ENCODE data around the gene PACRG. TPM values are rescaled to one million over a fixed set of nuclear protein-coding genes. Genes with fewer than 3 reads are reported as not detected.

Gene PACRG
- total and polyA plus RNA-seq, 2 donors from 2014 or later = 7.4 to 20.0 TPM

DNA sequence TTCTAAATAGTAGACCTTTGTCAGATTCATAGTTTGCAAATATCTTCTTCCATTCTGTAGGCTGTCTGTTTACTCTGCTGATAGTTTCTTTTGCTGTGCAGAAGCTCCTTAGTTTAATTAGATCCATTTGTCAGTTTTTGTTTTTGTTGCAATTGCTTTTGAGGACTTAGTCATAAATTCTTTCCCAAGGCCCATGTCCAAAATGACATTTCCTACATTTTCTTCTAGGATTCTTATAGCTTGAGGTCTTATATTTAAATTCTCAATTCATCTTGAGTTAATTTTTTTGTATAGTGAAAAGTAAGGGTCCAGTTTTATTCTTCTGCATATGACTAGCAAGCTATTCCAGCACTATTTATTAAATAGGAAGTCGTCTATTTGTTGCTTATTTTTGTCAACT, 287.0 kb downstream of the PACRG start:
- no peak for DNase-seq
- H3K9ac ChIP-seq (ENCODE audit: low read length in 3 of 3) = no peak overlapping the region
- H3K36me3 ChIP-seq (ENCODE audit: control insufficient read depth in 2 of 3, insufficient read depth in 3 of 3, low read length in 3 of 3) = no peaks in the 10 kb centered on the region
- TF ChIP-seq, protein P1, sequence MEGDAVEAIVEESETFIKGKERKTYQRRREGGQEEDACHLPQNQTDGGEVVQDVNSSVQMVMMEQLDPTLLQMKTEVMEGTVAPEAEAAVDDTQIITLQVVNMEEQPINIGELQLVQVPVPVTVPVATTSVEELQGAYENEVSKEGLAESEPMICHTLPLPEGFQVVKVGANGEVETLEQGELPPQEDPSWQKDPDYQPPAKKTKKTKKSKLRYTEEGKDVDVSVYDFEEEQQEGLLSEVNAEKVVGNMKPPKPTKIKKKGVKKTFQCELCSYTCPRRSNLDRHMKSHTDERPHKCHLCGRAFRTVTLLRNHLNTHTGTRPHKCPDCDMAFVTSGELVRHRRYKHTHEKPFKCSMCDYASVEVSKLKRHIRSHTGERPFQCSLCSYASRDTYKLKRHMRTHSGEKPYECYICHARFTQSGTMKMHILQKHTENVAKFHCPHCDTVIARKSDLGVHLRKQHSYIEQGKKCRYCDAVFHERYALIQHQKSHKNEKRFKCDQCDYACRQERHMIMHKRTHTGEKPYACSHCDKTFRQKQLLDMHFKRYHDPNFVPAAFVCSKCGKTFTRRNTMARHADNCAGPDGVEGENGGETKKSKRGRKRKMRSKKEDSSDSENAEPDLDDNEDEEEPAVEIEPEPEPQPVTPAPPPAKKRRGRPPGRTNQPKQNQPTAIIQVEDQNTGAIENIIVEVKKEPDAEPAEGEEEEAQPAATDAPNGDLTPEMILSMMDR (IDR thresholded peaks at IDR 0.05; ENCODE audit: borderline replicate concordance, extremely low read depth, insufficient read depth) = no peak
- H3K27ac ChIP-seq (ENCODE audit: low read depth in 2 of 2, low read length in 2 of 2) = no peak overlapping the region
- peaks cover 0 to 6% (median 0%) of the 10 kb centered on the region in 3 donors for H3K9me3 ChIP-seq (ENCODE audit: control insufficient read depth in 2 of 3, insufficient read depth in 1 of 3, low read length in 3 of 3)
- no peak for FAIRE-seq
- intact Hi-C loops (cut with DNase I) = no loop called here
- no peaks in the 10 kb centered on the region for H3K27me3 ChIP-seq (ENCODE audit: control insufficient read depth, insufficient read depth, low read length)
- no peak overlapping the region for H3K4me3 ChIP-seq (ENCODE audit: low read length in 3 of 3)
- H3K4me1 ChIP-seq (ENCODE audit: control insufficient read depth in 2 of 3, insufficient read depth in 2 of 3, low read depth in 1 of 3, low read length in 3 of 3) = no peaks in the 10 kb centered on the region

DNA sequence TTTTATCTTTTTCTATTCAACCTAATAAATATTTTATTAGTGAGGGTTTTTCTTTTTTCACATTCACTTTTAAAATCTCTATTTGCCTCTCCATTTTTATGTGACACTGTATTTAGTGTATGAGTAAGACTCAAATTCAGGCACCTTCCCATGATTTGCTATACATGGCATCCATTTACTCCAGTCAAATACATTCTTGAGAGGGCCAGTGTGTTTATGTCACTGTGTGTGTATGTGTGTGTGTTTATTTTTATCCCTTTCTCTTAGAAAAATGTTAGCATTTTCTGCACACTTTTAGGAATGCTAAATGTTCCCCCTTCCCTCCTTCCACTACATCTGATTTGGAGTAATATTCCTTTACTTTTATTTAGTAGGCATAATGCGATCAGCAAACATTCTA, 290.0 kb downstream of the PACRG start:
- no peak for FAIRE-seq

DNA sequence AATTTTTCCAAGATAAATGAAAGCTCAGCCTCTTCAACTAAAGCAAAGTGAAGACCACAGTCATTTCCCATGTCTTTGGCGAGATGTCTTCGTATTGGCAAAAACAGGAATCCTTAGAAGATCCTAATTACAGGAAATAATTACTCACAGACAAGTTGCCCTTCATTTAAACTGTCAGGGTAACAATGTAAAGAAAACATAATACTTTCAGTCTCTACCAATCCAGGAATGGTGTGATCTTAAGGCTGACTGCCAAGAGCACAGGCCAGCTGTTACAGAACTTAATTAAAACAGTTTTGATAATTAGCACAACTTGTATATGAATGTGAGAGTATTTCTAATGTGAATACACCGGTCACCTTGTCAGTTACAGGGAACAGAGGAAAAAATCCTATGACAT, 292.2 kb downstream of the PACRG start:
- intact Hi-C loops (cut with DNase I) = no loop called here
- Histone ChIP-seq H3K27ac (ENCODE audit: low read depth in 2 of 2, low read length in 2 of 2) (no peak overlapping the region), H3K36me3 (ENCODE audit: control insufficient read depth in 2 of 3, insufficient read depth in 3 of 3, low read length in 3 of 3) (no peaks in the 10 kb centered on the region), H3K9me3 (ENCODE audit: control insufficient read depth in 2 of 3, insufficient read depth in 1 of 3, low read length in 3 of 3) (peaks cover 0 to 13% (median 0%) of the 10 kb centered on the region in 3 donors), H3K4me3 (ENCODE audit: low read length in 3 of 3) (no peak overlapping the region), H3K27me3 (ENCODE audit: control insufficient read depth, insufficient read depth, low read length) (no peaks in the 10 kb centered on the region), H3K9ac (ENCODE audit: low read length in 3 of 3) (no peak overlapping the region), H3K4me1 (ENCODE audit: control insufficient read depth in 2 of 3, insufficient read depth in 2 of 3, low read depth in 1 of 3, low read length in 3 of 3) (no peaks in the 10 kb centered on the region)
- TF ChIP-seq, protein P1 (IDR thresholded peaks at IDR 0.05; ENCODE audit: borderline replicate concordance, extremely low read depth, insufficient read depth) = no peak
- DNase-seq (no peak), FAIRE-seq (no peak)

More for the DNA sequence above, 290.0 kb downstream of the PACRG start:
- TF ChIP-seq, protein P1 (IDR thresholded peaks at IDR 0.05; ENCODE audit: borderline replicate concordance, extremely low read depth, insufficient read depth) = no peak
- H3K27ac ChIP-seq (ENCODE audit: low read depth in 2 of 2, low read length in 2 of 2) = no peak overlapping the region
- no peaks in the 10 kb centered on the region for H3K4me1 ChIP-seq (ENCODE audit: control insufficient read depth in 2 of 3, insufficient read depth in 2 of 3, low read depth in 1 of 3, low read length in 3 of 3)
- H3K9me3 ChIP-seq (ENCODE audit: control insufficient read depth in 2 of 3, insufficient read depth in 1 of 3, low read length in 3 of 3) = peaks cover 0 to 6% (median 0%) of the 10 kb centered on the region in 3 donors
- H3K9ac ChIP-seq (ENCODE audit: low read length in 3 of 3) = no peak overlapping the region
- intact Hi-C loops (cut with DNase I) = no loop called here
- DNase-seq = no peak
- no peaks in the 10 kb centered on the region for H3K36me3 ChIP-seq (ENCODE audit: control insufficient read depth in 2 of 3, insufficient read depth in 3 of 3, low read length in 3 of 3)
- H3K4me3 ChIP-seq (ENCODE audit: low read length in 3 of 3) = no peak overlapping the region
- H3K27me3 ChIP-seq (ENCODE audit: control insufficient read depth, insufficient read depth, low read length) = no peaks in the 10 kb centered on the region

DNA sequence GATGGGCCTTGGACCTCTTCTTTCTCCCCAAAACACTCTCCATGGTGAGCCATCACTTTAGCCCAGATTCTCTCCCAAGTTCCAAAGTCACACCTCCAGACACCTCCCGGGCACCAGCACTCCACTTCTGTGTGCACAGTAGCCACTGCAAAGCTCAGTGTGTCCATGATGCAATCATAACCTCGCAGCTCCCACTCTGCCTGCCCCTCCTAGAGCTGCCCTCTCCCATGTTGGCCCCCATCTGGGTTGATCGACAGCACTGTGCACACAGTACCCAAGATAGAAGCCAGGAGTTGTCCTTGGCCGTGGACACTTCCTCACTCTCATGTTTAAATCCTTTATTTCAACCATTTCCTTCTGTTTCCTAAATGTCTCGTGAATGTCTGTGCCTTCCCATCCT, 293.3 kb downstream of the PACRG start:
- H3K4me3 ChIP-seq (ENCODE audit: low read length in 3 of 3) = no peak overlapping the region
- no peaks in the 10 kb centered on the region for H3K27me3 ChIP-seq (ENCODE audit: control insufficient read depth, insufficient read depth, low read length)
- no peaks in the 10 kb centered on the region for H3K36me3 ChIP-seq (ENCODE audit: control insufficient read depth in 2 of 3, insufficient read depth in 3 of 3, low read length in 3 of 3)
- H3K4me1 ChIP-seq (ENCODE audit: control insufficient read depth in 2 of 3, insufficient read depth in 2 of 3, low read depth in 1 of 3, low read length in 3 of 3) = no peaks in the 10 kb centered on the region
- intact Hi-C loops (cut with DNase I) = no loop called here
- FAIRE-seq (no peak), DNase-seq (no peak)
- no peak overlapping the region for H3K27ac ChIP-seq (ENCODE audit: low read depth in 2 of 2, low read length in 2 of 2)
- peaks cover 0 to 8% (median 0%) of the 10 kb centered on the region in 3 donors for H3K9me3 ChIP-seq (ENCODE audit: control insufficient read depth in 2 of 3, insufficient read depth in 1 of 3, low read length in 3 of 3)
- H3K9ac ChIP-seq (ENCODE audit: low read length in 3 of 3) = no peak overlapping the region
- TF ChIP-seq, protein P1 (IDR thresholded peaks at IDR 0.05; ENCODE audit: borderline replicate concordance, extremely low read depth, insufficient read depth) = no peak

Measured in kidney (tissue), 14 donors.